H1 (cell line): ENCODE results near the gene SLC66A2. TPM values are rescaled to one million over a fixed set of nuclear protein-coding genes. Genes with fewer than 3 reads are reported as not detected.

ENCODE experiments used
- HDAC2 ChIP-seq, 2 experiments: fragments of 300-600 bp in 1 of 2; sonication (generic) in 1 of 2; IDR thresholded peaks; 2 replicates each; pipeline ENCODE4 v1.6.1; 2011 to 2012; ENCODE audit warnings: low read depth in 2 of 2, low read length in 2 of 2, mild to moderate bottlenecking in 2 of 2, moderate library complexity in 2 of 2, borderline replicate concordance in 1 of 2, inconsistent platforms in 1 of 2
- RNF2 ChIP-seq: fragments of 200-900, 300-1000 bp; sonication (generic); IDR thresholded peaks from 2 replicates; pipeline ENCODE4 v1.7.1; 2016; ENCODE audit warnings: borderline replicate concordance, low read depth, mild to moderate bottlenecking, antibody characterized with exemption, low read length; ENCODE audit not compliant: poor library complexity, severe bottlenecking; ENCODE audit errors: missing control alignments
- polyA plus RNA-seq, 7 experiments: library from polyadenylated mRNA; depleted of rRNA in 3 of 7; stranded (reverse) in 5 of 7; unstranded in 2 of 7; fragments of >200 nt in 5 of 7; fragments of 200-250 nt in 2 of 7; gene quantifications; 1 replicate in 5 of 7; 2 replicates in 1 of 7; 4 replicates in 1 of 7; pipeline versions ENCODE4 v1.2.1 to v1.2.3, GENCODE V29; 2011 to 2013; ENCODE audit warnings: missing spikeins in 2 of 7, mixed read lengths in 2 of 7
- total RNA-seq: library from RNA; stranded (reverse); fragmentation: NEBNext Ultra II Directional; extraction: Animal tissue kit (Norgen Biotek cat#: 25700); gene quantifications from 2 replicates; pipeline ENCODE4 v1.2.1, GENCODE V29; 2021
- TF ChIP-seq, protein P1 (sequence below): IDR thresholded peaks from 2 replicates; pipeline ENCODE4 v1.6.1; 2012; ENCODE audit warnings: inconsistent platforms
- TF ChIP-seq, protein P2 (sequence below), 3 experiments: IDR thresholded peaks; 1 replicate in 2 of 3; 2 replicates in 1 of 3; pipeline versions ENCODE4 v1.5.1 to v1.6.1; 2011; ENCODE audit warnings: low read length in 3 of 3, mild to moderate bottlenecking in 3 of 3, inconsistent platforms in 2 of 3, low read depth in 1 of 3, moderate library complexity in 1 of 3; ENCODE audit not compliant: insufficient read depth in 1 of 3; ENCODE audit errors: control extremely low read depth in 1 of 3

The SLC66A2 gene
- total and polyA plus RNA-seq, 2 of the 8 experiments (the other 6 are each of a cell fraction or from before 2014, with no cell fraction given) = 15.0 to 18.9 TPM

DNA sequence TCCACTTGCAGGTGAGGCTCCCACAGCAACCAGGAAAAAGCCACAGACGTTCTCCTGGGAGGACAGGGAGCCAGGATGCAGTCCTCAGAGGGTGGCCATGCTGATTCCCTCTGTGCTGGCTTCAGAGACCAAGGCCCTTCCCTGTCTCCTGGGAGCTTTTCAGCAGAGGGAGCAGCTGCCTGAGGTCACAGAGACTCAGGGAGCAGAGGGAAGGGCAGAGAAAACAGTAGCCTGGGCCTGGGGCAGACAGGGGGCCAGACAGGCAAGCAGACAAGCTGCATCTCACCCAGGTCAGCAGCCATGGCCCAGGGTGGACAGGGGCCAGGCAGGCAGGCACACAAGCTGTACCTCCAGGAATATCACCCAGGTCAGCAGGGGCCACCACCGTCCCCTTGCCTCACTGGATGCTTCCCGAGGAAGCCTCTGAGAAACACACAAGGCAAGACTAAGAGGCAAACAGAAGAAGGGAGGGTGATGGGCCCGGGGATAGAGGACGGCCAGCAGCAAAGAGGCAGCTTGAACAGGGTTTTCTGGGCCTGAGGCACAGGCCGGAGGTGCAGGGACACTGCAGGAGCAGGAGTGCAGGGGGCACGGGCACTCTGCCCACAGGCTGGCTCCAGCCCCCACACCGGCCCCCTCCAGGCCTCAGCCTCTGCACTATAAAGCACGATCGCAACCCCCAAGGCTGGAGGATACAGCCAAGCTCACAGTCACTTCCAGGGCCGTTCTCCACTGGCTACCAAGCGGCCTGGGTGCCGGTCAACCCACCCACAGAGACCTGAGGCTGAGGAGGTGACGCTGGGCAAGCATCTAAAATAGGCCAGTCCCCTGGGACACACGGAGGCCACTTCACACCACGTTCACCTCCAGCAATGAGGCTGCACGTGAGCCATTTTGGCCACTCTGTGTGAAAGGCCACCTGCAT lies 6.1 kb downstream of the SLC66A2 start (continued):
- TF ChIP-seq, protein P1, sequence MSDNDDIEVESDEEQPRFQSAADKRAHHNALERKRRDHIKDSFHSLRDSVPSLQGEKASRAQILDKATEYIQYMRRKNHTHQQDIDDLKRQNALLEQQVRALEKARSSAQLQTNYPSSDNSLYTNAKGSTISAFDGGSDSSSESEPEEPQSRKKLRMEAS = no peak
- no peak for TF ChIP-seq RNF2
- TF ChIP-seq HDAC2 (IDR thresholded peaks at IDR 0.05; ENCODE audit: borderline replicate concordance in 1 of 2, low read depth in 2 of 2, low read length in 2 of 2) = no peak
- TF ChIP-seq, protein P2, sequence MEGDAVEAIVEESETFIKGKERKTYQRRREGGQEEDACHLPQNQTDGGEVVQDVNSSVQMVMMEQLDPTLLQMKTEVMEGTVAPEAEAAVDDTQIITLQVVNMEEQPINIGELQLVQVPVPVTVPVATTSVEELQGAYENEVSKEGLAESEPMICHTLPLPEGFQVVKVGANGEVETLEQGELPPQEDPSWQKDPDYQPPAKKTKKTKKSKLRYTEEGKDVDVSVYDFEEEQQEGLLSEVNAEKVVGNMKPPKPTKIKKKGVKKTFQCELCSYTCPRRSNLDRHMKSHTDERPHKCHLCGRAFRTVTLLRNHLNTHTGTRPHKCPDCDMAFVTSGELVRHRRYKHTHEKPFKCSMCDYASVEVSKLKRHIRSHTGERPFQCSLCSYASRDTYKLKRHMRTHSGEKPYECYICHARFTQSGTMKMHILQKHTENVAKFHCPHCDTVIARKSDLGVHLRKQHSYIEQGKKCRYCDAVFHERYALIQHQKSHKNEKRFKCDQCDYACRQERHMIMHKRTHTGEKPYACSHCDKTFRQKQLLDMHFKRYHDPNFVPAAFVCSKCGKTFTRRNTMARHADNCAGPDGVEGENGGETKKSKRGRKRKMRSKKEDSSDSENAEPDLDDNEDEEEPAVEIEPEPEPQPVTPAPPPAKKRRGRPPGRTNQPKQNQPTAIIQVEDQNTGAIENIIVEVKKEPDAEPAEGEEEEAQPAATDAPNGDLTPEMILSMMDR (IDR thresholded peaks at IDR 0.05; ENCODE audit: control extremely low read depth in 1 of 3, insufficient read depth in 1 of 3, low read depth in 1 of 3, low read length in 3 of 3) = no peak
